DMS 273 (cell line): ENCODE results near the gene FYN.
A peak's percentile ranks its signal among the peaks of the same experiment; 100 is the strongest.

Experiments used
- DNase-seq: peaks from one replicate; lab custom pipeline; 2025; ENCODE audit not compliant: unreplicated experiment; lab: John Stamatoyannopoulos, UW

The FYN gene

GRCh38 chr6:111809766-111810165, 63.5 kb downstream of the FYN start:
- no peak for DNase-seq

GRCh38 chr6:111809264-111809663, 64.0 kb downstream of the FYN start:
- peak; percentile 70 for DNase-seq

- no peak for DNase-seq
Measured at GRCh38 chr6:111808493-111808892, 64.8 kb downstream of the FYN start.

- no peak for DNase-seq
Measured at GRCh38 chr6:111806561-111807497, 66.4 kb downstream of the FYN start.

GRCh38 chr6:111806165-111806547, 67.1 kb downstream of the FYN start:
- no peak for DNase-seq

GRCh38 chr6:111805511-111806164, 67.6 kb downstream of the FYN start:
- peak; percentile 28 for DNase-seq

GRCh38 chr6:111804627-111805235, 68.5 kb downstream of the FYN start:
- no peak for DNase-seq

- no peak for DNase-seq
Measured at GRCh38 chr6:111803804-111804203, 69.4 kb downstream of the FYN start.

GRCh38 chr6:111803371-111803770, 69.9 kb downstream of the FYN start:
- DNase-seq, result no peak

- DNase-seq, result peak; percentile 8
Measured at GRCh38 chr6:111802720-111803330, 70.4 kb downstream of the FYN start.

GRCh38 chr6:111802015-111802414, 71.2 kb downstream of the FYN start:
- DNase-seq, result no peak

- DNase-seq, result no peak
Measured at GRCh38 chr6:111800821-111801220, 72.4 kb downstream of the FYN start.

GRCh38 chr6:111800259-111800765, 72.9 kb downstream of the FYN start:
- no peak for DNase-seq

- peak; percentile 12 for DNase-seq
Measured at GRCh38 chr6:111799576-111800258, 73.5 kb downstream of the FYN start.

- DNase-seq, result no peak
Measured at GRCh38 chr6:111798281-111798725, 74.9 kb downstream of the FYN start.

- DNase-seq, result no peak
Measured at GRCh38 chr6:111796310-111796918, 76.8 kb downstream of the FYN start.

- DNase-seq, result no peak
Measured at GRCh38 chr6:111795558-111795957, 77.7 kb downstream of the FYN start.

GRCh38 chr6:111794727-111795452, 78.4 kb downstream of the FYN start:
- peak; percentile 31 for DNase-seq

GRCh38 chr6:111794300-111794699, 79.0 kb downstream of the FYN start:
- no peak for DNase-seq
